Natural killer cell (primary cell): Measurements from ENCODE around the gene PIK3R1. TPM values are rescaled to one million over a fixed set of nuclear protein-coding genes. Genes with fewer than 3 reads are reported as not detected.

ENCODE experiments used
- ATAC-seq, 3 donors: fragments of 150-1000 bp in 2 of 3; fragments of 200-7000 bp in 1 of 3; cut with Tn5 transposase; 1 replicate in 1 of 3; 2 replicates in 2 of 3; pipeline ENCODE4 v1.10.0; 2021; ENCODE audit warnings: mild to moderate bottlenecking in 2 of 3, moderate library complexity in 2 of 3
- DNase-seq, 2 donors: peaks; one replicate each; pipeline versions ENCODE4 v3.0.0 to v3.0.0-alpha.2; 2013 to 2021; ENCODE audit warnings: mixed read lengths in 1 of 2
- H3K27ac ChIP-seq: one replicate; pipeline ENCODE4 v1.5.1; 2013; ENCODE audit warnings: mild to moderate bottlenecking, low read length
- H3K27me3 ChIP-seq: one replicate; pipeline ENCODE4 v1.6.1; 2013; ENCODE audit warnings: low read length; ENCODE audit not compliant: control insufficient read depth, insufficient read depth
- H3K36me3 ChIP-seq: one replicate; pipeline ENCODE4 v1.6.1; 2013; ENCODE audit warnings: low read length; ENCODE audit not compliant: control insufficient read depth, insufficient read depth
- H3K4me1 ChIP-seq: one replicate; pipeline ENCODE4 v1.6.1; 2013; ENCODE audit warnings: low read length; ENCODE audit not compliant: control insufficient read depth, insufficient read depth
- H3K4me3 ChIP-seq: one replicate; pipeline ENCODE4 v1.5.1; 2013; ENCODE audit warnings: low read length
- H3K9me3 ChIP-seq: one replicate; pipeline ENCODE4 v1.6.1; 2013; ENCODE audit warnings: low read length; ENCODE audit not compliant: control insufficient read depth, insufficient read depth
- H3K27ac Mint-ChIP-seq, 2 donors: one replicate each; pipeline ENCODE4 v1.8.0; 2022; ENCODE audit warnings: mild to moderate bottlenecking in 2 of 2, mixed read lengths in 2 of 2, moderate library complexity in 1 of 2
- H3K27me3 Mint-ChIP-seq, 2 donors: one replicate each; pipeline ENCODE4 v1.8.0; 2022; ENCODE audit warnings: low read depth in 2 of 2, mixed read lengths in 2 of 2
- H3K36me3 Mint-ChIP-seq: one replicate; pipeline ENCODE4 v1.8.0; 2022; ENCODE audit warnings: mixed read lengths
- H3K4me1 Mint-ChIP-seq, 2 donors: one replicate each; pipeline ENCODE4 v1.8.0; 2022; ENCODE audit warnings: mixed read lengths in 2 of 2
- H3K4me3 Mint-ChIP-seq: one replicate; pipeline ENCODE4 v1.8.0; 2022; ENCODE audit warnings: mild to moderate bottlenecking, moderate library complexity, mixed read lengths
- H3K9me3 Mint-ChIP-seq, 2 donors: one replicate each; pipeline ENCODE4 v1.8.0; 2022; ENCODE audit warnings: mixed read lengths in 2 of 2
- CTCF ChIP-seq: fragments of 200-600 bp; IDR thresholded peaks from one replicate; pipeline ENCODE4 v1.8.0; 2022; ENCODE audit warnings: antibody characterized with exemption
- WGBS: methylation state at CpG from one replicate; pipeline ENCODE4 v1.1.7; 2013; ENCODE audit warnings: missing lambda C conversion rate; ENCODE audit not compliant: insufficient coverage; 5-methylcytosine and 5-hydroxymethylcytosine counted together
- intact Hi-C: fragments of 100-400 bp; cut with micrococcal nuclease; formaldehyde crosslinking; loops from one replicate; pipeline ENCODE4 v1.14.2; 2022
- total RNA-seq, 4 donors: library from RNA; stranded (reverse); fragments of 120-200 nt in 1 of 4; gene quantifications; one replicate each; pipeline versions ENCODE4 v1.2.3 to v1.2.4, GENCODE V29; 2013 to 2022

PIK3R1 gene
- total RNA-seq, 3 donors from 2014 or later (not counting 1 experiment from before 2014, with no cell fraction given), result 307 to 365 (median 313) TPM

- Histone ChIP-seq H3K4me3 (no peak overlapping the region), H3K27me3 (no peaks in the 10 kb centered on the region), H3K27ac (peak overlapping the region; percentile 71), H3K9me3 (no peaks in the 10 kb centered on the region), H3K36me3 (peaks cover 4% of the 10 kb centered on the region), H3K4me1 (peaks cover 31% of the 10 kb centered on the region)
- Mint-ChIP-seq H3K27me3 (no peaks in the 10 kb centered on the region), H3K27ac (peak overlapping the region; percentile 86 to 98), H3K4me1 (peaks cover 80 to 84% of the 10 kb centered on the region in 2 donors), H3K9me3 (no peaks in the 10 kb centered on the region), H3K4me3 (peak overlapping the region; percentile 83), H3K36me3 (no peaks in the 10 kb centered on the region)
- intact Hi-C loops, result loop anchor here (1.0 kb wide), 1 partner anchor 20 kb away; no protein-coding TSS in a partner anchor
- ATAC-seq (peak; percentile 10 to 38 (median 18)), DNase-seq (no peak)
- no peak for TF ChIP-seq CTCF
These were observed 24.6 kb downstream of the PIK3R1 start for GRCh38 chr5:68240202-68240601.

- intact Hi-C loops, result loop anchor here (1.0 kb wide), 1 partner anchor 20 kb away; no protein-coding TSS in a partner anchor
- H3K27ac Mint-ChIP-seq, result peak overlapping the region; percentile 86 to 98
- no peak for ATAC-seq
These were observed 25.2 kb downstream of the PIK3R1 start for GRCh38 chr5:68240771-68241170.

GRCh38 chr5:68242743-68243142, 27.2 kb downstream of the PIK3R1 start:
- no peak overlapping the region for H3K4me3 ChIP-seq
- no peaks in the 10 kb centered on the region for H3K36me3 ChIP-seq
- H3K27ac ChIP-seq, result no peak overlapping the region
- ATAC-seq, result no peak
- TF ChIP-seq CTCF, result no peak
- Mint-ChIP-seq H3K4me3 (no peak overlapping the region), H3K36me3 (no peaks in the 10 kb centered on the region), H3K27ac (peak overlapping the region; percentile 86 to 98), H3K27me3 (no peaks in the 10 kb centered on the region), H3K9me3 (no peaks in the 10 kb centered on the region), H3K4me1 (peaks cover 78 to 82% of the 10 kb centered on the region in 2 donors)
- H3K4me1 ChIP-seq, result peaks cover 36% of the 10 kb centered on the region
- WGBS, result 88% methylated on average over 5 of the region's 5 CpGs
- H3K27me3 ChIP-seq, result no peaks in the 10 kb centered on the region
- no peaks in the 10 kb centered on the region for H3K9me3 ChIP-seq
- intact Hi-C loops, result no loop called here
- DNase-seq, result no peak

More at GRCh38 chr5:68240771-68241170, 25.2 kb downstream of the PIK3R1 start:
- TF ChIP-seq CTCF, result no peak
- no peak for DNase-seq
- WGBS, result 0% methylated on average over 1 of the region's 1 CpG
- Mint-ChIP-seq H3K27me3 (no peaks in the 10 kb centered on the region), H3K9me3 (no peaks in the 10 kb centered on the region), H3K36me3 (no peaks in the 10 kb centered on the region), H3K4me1 (peaks cover 86 to 89% of the 10 kb centered on the region in 2 donors), H3K4me3 (peak overlapping the region; percentile 83)
- peak overlapping the region; percentile 71 for H3K27ac ChIP-seq
- peaks cover 4% of the 10 kb centered on the region for H3K36me3 ChIP-seq
- no peaks in the 10 kb centered on the region for H3K27me3 ChIP-seq
- no peak overlapping the region for H3K4me3 ChIP-seq
- H3K9me3 ChIP-seq, result no peaks in the 10 kb centered on the region
- H3K4me1 ChIP-seq, result peaks cover 31% of the 10 kb centered on the region

GRCh38 chr5:68243251-68243650, 27.7 kb downstream of the PIK3R1 start:
- WGBS, result 88% methylated on average over 2 of the region's 2 CpGs
- no peaks in the 10 kb centered on the region for H3K36me3 Mint-ChIP-seq
- no peaks in the 10 kb centered on the region for H3K36me3 ChIP-seq
- peak overlapping the region; percentile 35 for H3K27ac ChIP-seq
- H3K4me1 ChIP-seq, result peaks cover 32% of the 10 kb centered on the region
- H3K27me3 Mint-ChIP-seq, result no peaks in the 10 kb centered on the region
- no peaks in the 10 kb centered on the region for H3K27me3 ChIP-seq
- ATAC-seq (no peak), DNase-seq (no peak)
- TF ChIP-seq CTCF, result no peak
- H3K4me3 Mint-ChIP-seq, result peak overlapping the region; percentile 77
- H3K4me1 Mint-ChIP-seq, result peaks cover 75 to 78% of the 10 kb centered on the region in 2 donors
- peak overlapping the region; percentile 86 to 98 for H3K27ac Mint-ChIP-seq
- H3K4me3 ChIP-seq, result no peak overlapping the region
- H3K9me3 ChIP-seq, result no peaks in the 10 kb centered on the region
- H3K9me3 Mint-ChIP-seq, result no peaks in the 10 kb centered on the region
- intact Hi-C loops, result no loop called here
